SKM-1 treated with dmso at 0.1 percent for 144 hours (cell line): ENCODE data around the gene ODAD4.

Source experiments
- DNase-seq: peaks from one replicate; lab custom pipeline; 2025; ENCODE audit not compliant: unreplicated experiment; lab: John Stamatoyannopoulos, UW

The ODAD4 gene

DNA sequence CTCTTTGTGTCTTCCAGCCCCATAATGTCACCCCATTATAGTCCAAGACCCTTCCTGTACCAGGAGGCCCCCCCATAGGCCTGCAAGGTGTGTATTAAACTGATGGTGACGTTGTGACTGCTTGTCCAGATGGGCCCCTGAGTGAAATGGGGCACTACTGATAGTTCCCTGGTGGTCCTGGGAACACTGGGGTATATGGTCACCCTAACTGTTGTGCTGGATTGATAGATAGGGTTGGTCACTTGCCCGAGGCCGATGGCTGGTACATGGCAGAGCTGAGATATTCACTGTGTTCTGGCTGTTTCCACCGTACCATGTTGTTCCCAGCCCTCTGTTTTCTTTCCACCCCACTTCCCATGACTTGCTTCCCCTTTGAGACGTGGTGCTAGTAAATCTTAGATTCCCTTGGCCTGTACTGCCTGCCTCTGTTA, 40.5 kb downstream of the ODAD4 start:
- no peak for DNase-seq

- no peak for DNase-seq
Measured at GRCh38 chr17:41971721-41972523, 41.5 kb downstream of the ODAD4 start.

- DNase-seq, result no peak
Measured at GRCh38 chr17:41972571-41973407, 42.4 kb downstream of the ODAD4 start.

- DNase-seq, result no peak
Measured at GRCh38 chr17:41973408-41973811, 43.0 kb downstream of the ODAD4 start.

DNA sequence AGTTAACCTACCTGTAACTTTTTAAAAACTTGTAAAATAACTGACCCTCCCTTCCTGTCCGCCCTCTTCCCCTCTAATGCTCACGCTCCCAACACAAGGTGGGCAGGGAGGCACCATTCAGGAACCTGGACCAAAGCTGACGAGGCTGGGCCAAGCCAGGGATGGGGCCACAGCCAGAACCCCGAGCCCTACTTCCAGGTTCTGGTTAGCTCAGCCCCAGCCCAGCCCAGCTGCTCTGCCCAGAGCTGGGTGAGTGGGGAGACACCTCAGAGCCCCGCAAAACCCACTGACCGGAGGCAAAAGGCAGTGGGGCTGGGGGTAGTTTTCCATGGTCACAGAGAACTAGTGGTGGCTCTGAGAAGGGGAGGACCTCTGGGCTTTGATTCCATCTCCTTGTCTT, 43.6 kb downstream of the ODAD4 start:
- no peak for DNase-seq

- no peak for DNase-seq
Measured at GRCh38 chr17:41974658-41975057, 44.2 kb downstream of the ODAD4 start.

DNA sequence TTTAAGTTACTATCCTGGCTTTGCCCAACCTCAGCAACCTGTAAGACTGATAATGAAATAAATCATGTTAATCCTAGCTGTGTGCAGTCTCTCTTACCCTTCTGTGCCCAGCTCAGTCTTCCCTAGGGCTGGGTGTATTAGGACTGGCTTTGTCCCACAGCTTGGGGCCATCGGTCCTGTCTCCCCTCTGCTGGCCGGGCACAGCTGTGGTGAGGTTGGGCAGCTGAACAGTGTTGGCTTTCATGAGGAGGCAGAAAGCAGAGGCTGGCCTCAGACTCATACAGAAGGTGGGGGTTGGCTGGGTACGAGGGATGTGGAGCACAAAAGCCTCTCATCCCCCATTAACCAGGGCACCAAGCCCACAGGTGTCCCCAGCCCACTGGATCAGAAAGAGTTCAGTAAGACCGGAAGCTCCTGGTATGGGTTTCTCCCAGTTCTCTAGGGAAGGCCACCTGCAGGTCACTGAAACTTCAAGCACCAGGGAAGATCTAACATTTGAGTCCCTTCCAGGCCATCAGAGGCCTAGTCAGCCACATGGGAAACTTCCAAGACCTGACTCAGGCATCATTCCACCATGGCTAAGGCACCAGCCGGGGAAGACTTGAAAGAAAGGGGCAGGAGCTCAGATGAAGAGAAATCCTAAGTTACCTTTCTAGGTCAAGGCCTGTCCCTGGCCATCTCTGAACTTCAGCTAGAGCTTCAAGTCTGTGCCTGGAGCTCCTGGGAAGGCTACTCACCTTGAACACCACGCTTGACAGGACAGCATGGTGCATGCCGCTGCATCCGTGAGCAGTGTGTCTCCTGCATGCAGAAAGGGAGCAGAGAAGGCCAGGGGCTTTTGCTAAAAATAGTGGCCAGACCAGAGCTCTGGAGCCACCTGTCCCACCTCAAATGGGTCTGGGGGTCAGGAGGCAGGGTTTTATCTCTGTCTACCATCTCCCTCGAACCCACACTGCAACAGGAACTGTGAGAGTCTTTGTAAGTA, 45.0 kb downstream of the ODAD4 start:
- DNase-seq, result no peak

GRCh38 chr17:41976142-41976768, 45.8 kb downstream of the ODAD4 start:
- DNase-seq, result no peak

- DNase-seq, result no peak
Measured at GRCh38 chr17:41977991-41978390, 47.6 kb downstream of the ODAD4 start.

DNA sequence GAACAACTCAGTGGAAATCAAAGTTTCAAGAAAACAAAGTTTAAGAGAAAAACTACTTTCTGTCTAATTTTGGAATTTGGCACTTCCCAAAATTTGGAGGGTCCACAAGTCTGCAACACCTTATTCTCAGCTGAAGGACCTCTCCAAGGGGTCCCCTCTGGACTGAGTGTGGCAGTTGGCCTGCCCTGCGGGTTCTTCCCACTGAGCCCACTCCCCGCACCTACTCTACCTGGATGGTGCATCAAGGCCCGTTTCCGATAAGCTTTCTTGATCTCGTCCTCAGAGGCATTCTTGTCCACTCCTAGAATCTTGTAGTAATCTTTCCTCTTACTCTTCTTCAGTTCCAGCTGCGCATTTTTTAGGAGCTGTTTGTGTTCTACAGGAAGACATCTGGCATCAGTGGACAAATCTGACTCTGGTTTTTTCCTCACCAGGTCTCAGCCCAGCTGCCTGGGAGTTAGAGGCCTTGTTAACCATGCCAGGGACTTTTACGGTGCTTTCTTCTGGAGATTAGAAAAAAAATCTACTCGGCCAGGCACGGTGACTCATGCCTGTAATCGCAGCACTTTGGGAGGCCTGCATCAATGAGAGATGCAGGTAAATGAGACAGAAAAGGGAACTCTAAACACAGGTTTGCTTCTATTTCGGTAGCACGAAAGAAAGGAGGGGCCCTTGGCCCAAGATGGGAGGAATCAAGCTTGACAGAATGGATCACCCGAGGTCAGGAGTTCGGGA, 51.8 kb downstream of the ODAD4 start:
- DNase-seq, result no peak

- DNase-seq, result no peak
Measured at GRCh38 chr17:41984454-41984853, 54.0 kb downstream of the ODAD4 start.

- no peak for DNase-seq
Measured at GRCh38 chr17:41985919-41986318, 55.5 kb downstream of the ODAD4 start.

DNA sequence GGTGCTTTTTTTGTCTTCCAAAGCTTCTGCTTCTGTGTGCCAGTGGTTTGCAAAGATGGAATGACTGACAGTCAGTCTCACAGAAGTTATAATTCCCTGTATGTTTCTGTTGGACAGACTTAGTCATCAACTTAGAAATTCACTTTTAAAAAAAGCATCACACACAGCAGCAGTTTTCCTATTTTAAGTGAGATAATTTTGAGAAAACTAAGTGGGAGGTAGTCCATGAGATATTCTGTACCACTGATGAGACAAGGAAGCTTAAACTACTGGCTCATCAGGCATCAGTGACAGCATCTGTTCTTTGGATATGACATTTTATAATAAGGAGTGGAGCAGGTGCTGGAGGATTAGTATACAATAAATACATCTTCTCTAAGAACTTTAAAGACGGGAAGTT, 56.2 kb downstream of the ODAD4 start:
- no peak for DNase-seq

- no peak for DNase-seq
Measured at GRCh38 chr17:41987642-41988041, 57.2 kb downstream of the ODAD4 start.

DNA sequence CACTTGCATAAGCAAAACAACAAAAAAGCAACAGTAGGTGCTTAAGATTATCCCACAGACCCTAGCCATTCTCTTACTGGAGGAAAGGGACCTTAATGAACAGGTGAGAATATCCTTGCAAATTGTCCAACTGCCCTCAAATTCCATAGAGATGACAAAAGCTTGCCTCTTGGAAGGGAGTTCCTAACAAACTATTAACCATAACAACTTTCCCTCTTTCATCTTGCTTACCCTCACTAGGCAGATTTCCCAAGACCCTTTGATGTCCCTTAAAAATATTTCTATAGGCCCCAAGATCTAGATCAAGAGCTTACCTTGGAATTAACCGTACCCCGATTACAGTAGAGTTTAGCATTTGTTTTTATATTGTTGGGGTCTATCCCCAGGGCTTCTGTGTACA, 58.0 kb downstream of the ODAD4 start:
- no peak for DNase-seq

- no peak for DNase-seq
Measured at GRCh38 chr17:41989702-41990419, 59.4 kb downstream of the ODAD4 start.

- DNase-seq, result no peak
Measured at GRCh38 chr17:41992576-41992975, 62.2 kb downstream of the ODAD4 start.

DNA sequence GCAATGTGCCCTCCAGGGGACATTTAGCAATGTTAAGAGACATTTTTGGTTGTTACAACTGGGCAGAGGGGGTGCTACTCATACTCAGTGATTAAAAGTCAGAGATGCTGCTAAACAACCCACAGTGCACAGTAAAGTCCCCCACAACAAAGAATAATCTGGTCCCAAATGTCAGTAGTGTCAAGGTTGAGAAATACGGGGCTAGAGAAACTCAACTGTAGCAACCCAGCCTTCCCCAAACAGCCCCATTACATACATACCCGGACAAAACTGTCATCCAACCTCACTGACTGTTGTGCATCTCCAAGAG, 66.4 kb downstream of the ODAD4 start:
- DNase-seq, result no peak

GRCh38 chr17:41998497-41998896, 68.1 kb downstream of the ODAD4 start:
- DNase-seq, result no peak
